DND-41 (cell line): ENCODE data around the gene PCLO.

Experiments
- CTCF ChIP-seq: IDR thresholded peaks from 2 replicates; pipeline ENCODE4 v1.5.1; 2012; ENCODE audit warnings: borderline replicate concordance, low read length, moderate library complexity, mild to moderate bottlenecking; ENCODE audit not compliant: poor library complexity, severe bottlenecking; ENCODE audit errors: extremely low read depth
- EZH2 ChIP-seq: IDR thresholded peaks from 3 replicates; pipeline ENCODE4 v1.6.1; 2012; ENCODE audit warnings: borderline replicate concordance, low read depth, mild to moderate bottlenecking, moderate library complexity, low read length, inconsistent platforms; ENCODE audit not compliant: severe bottlenecking

GRCh38 chr7:83142365-83142764 lies 20.3 kb downstream of the PCLO start:
- no peak for TF ChIP-seq CTCF
- no peak for TF ChIP-seq EZH2
